ENCODE results near the gene NT5DC4.

DNA sequence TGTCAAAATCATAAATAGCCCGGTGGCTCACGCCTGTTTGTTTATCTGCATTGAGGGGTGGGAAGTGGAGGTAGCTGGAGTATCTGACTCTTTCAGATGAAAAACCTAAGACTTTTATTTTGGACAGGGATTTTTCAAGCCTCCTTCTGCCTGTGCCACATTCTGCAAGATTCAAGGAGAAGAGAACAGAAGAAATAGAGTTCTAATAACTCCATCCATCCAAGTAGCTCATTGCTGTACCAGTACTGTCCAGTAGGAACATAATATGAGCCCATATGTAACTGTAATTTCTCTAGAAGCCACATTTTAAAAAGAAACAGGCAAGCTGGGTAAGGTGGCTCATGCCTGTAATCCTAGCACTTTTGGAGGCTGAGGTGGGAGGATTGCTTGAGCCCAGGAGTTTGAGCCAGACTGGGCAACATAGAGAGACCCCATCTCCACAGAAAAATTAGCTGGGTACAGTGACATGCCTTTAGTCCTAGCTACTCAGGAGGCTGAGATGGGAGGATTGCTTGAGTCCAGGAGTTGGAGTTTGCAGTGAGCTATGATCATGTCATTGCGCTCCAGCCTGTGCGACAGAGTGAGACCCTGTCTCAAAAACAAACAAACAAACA, 35.4 kb upstream of the NT5DC4 start:
- TF ChIP-seq, protein P1, sequence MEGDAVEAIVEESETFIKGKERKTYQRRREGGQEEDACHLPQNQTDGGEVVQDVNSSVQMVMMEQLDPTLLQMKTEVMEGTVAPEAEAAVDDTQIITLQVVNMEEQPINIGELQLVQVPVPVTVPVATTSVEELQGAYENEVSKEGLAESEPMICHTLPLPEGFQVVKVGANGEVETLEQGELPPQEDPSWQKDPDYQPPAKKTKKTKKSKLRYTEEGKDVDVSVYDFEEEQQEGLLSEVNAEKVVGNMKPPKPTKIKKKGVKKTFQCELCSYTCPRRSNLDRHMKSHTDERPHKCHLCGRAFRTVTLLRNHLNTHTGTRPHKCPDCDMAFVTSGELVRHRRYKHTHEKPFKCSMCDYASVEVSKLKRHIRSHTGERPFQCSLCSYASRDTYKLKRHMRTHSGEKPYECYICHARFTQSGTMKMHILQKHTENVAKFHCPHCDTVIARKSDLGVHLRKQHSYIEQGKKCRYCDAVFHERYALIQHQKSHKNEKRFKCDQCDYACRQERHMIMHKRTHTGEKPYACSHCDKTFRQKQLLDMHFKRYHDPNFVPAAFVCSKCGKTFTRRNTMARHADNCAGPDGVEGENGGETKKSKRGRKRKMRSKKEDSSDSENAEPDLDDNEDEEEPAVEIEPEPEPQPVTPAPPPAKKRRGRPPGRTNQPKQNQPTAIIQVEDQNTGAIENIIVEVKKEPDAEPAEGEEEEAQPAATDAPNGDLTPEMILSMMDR (IDR thresholded peaks at IDR 0.05) = no peak
- TF ChIP-seq POLR2A (IDR thresholded peaks at IDR 0.05; ENCODE audit: low read depth) (no peak), EP300 (IDR thresholded peaks at IDR 0.05) (no peak)
